Measurements from ENCODE around the gene SP2. TPM values are rescaled to one million over a fixed set of nuclear protein-coding genes. Genes with fewer than 3 reads are reported as not detected.

SP2 gene
- total RNA-seq, 1 donor from 2014 or later: 1.6 TPM

- Histone ChIP-seq H3K27ac (no peak overlapping the region), H3K9ac (no peak overlapping the region), H2AFZ (replicated peaks) (no peak overlapping the region), H3K4me1 (peaks cover 9% of the 10 kb centered on the region), H3K27me3 (no peaks in the 10 kb centered on the region), H4K20me1 (ENCODE audit: low read depth) (no peaks in the 10 kb centered on the region), H3F3A (ENCODE audit: low read depth) (no peaks in the 10 kb centered on the region), H3K4me3 (no peak overlapping the region), H3K9me3 (ENCODE audit: low read depth) (no peaks in the 10 kb centered on the region), H3K36me3 (no peaks in the 10 kb centered on the region), H3K79me2 (ENCODE audit: low read depth) (no peaks in the 10 kb centered on the region), H3K4me2 (no peak overlapping the region)
- TF ChIP-seq EZH2phosphoT487 (IDR thresholded peaks at IDR 0.05) (no peak), CTCF (IDR thresholded peaks at IDR 0.05) (no peak), EZH2 (IDR thresholded peaks at IDR 0.05) (no peak)
- Mint-ChIP-seq H3K27me3 (ENCODE audit: insufficient read depth, low read depth) (peaks cover 17% of the 10 kb centered on the region), H3K4me3 (no peak overlapping the region), H3K27ac (peak overlapping the region; percentile 3), H3K4me1 (peaks cover 8% of the 10 kb centered on the region), H3K36me3 (no peaks in the 10 kb centered on the region), H3K9me3 (no peaks in the 10 kb centered on the region)
- no peak for DNase-seq (ENCODE audit: low spot score)
Observed at GRCh38 chr17:47883589-47884426, 12.2 kb upstream of the SP2 start.

- no peak overlapping the region for H3K9ac ChIP-seq
- H3K4me1 ChIP-seq: peaks cover 9% of the 10 kb centered on the region
- H3K4me2 ChIP-seq: no peak overlapping the region
- no peaks in the 10 kb centered on the region for H3K9me3 ChIP-seq (ENCODE audit: low read depth)
- TF ChIP-seq CTCF (IDR thresholded peaks at IDR 0.05) (no peak), EZH2 (IDR thresholded peaks at IDR 0.05) (no peak), EZH2phosphoT487 (IDR thresholded peaks at IDR 0.05) (no peak)
- no peaks in the 10 kb centered on the region for H3F3A ChIP-seq (ENCODE audit: low read depth)
- Mint-ChIP-seq H3K4me1 (peaks cover 8% of the 10 kb centered on the region), H3K27me3 (ENCODE audit: insufficient read depth, low read depth) (peaks cover 14% of the 10 kb centered on the region), H3K9me3 (no peaks in the 10 kb centered on the region), H3K27ac (no peak overlapping the region), H3K36me3 (no peaks in the 10 kb centered on the region), H3K4me3 (no peak overlapping the region)
- H4K20me1 ChIP-seq (ENCODE audit: low read depth): no peaks in the 10 kb centered on the region
- H3K79me2 ChIP-seq (ENCODE audit: low read depth): no peaks in the 10 kb centered on the region
- no peak overlapping the region for H3K4me3 ChIP-seq
- no peaks in the 10 kb centered on the region for H3K27me3 ChIP-seq
- H3K27ac ChIP-seq: no peak overlapping the region
- no peak for DNase-seq (ENCODE audit: low spot score)
- no peaks in the 10 kb centered on the region for H3K36me3 ChIP-seq
- H2AFZ ChIP-seq (replicated peaks): no peak overlapping the region
Observed at GRCh38 chr17:47884427-47884740, 11.7 kb upstream of the SP2 start.

- H2AFZ ChIP-seq (replicated peaks): peak overlapping the region; percentile 1
Observed at GRCh38 chr17:47884905-47885730, 10.9 kb upstream of the SP2 start.

More at GRCh38 chr17:47884905-47885730, 10.9 kb upstream of the SP2 start:
- Histone ChIP-seq H3F3A (ENCODE audit: low read depth) (no peaks in the 10 kb centered on the region), H3K9me3 (ENCODE audit: low read depth) (no peaks in the 10 kb centered on the region), H3K4me2 (no peak overlapping the region), H3K27ac (no peak overlapping the region), H3K9ac (no peak overlapping the region), H3K4me1 (peaks cover 9% of the 10 kb centered on the region), H3K4me3 (no peak overlapping the region), H4K20me1 (ENCODE audit: low read depth) (no peaks in the 10 kb centered on the region), H3K27me3 (no peaks in the 10 kb centered on the region), H3K36me3 (no peaks in the 10 kb centered on the region), H3K79me2 (ENCODE audit: low read depth) (no peaks in the 10 kb centered on the region)
- no peak for DNase-seq (ENCODE audit: low spot score)
- Mint-ChIP-seq H3K27me3 (ENCODE audit: insufficient read depth, low read depth) (peaks cover 10% of the 10 kb centered on the region), H3K36me3 (no peaks in the 10 kb centered on the region), H3K9me3 (no peaks in the 10 kb centered on the region), H3K4me3 (no peak overlapping the region), H3K27ac (no peak overlapping the region), H3K4me1 (peaks cover 8% of the 10 kb centered on the region)
- no peak for TF ChIP-seq EZH2phosphoT487 (IDR thresholded peaks at IDR 0.05)
- no peak for TF ChIP-seq CTCF (IDR thresholded peaks at IDR 0.05)
- no peak for TF ChIP-seq EZH2 (IDR thresholded peaks at IDR 0.05)

All from neural progenitor cell (in vitro differentiated cells).